Fibroblast of pulmonary artery (primary cell): ENCODE measurements around the gene NKAIN4.

Experiments used
- DNase-seq: peaks from one replicate; pipeline ENCODE4 v3.0.0-alpha.2; 2010; ENCODE audit warnings: low read depth
- H3K4me3 ChIP-seq: replicated peaks from 2 replicates; pipeline ENCODE4 v1.5.1; 2011; ENCODE audit warnings: low read depth, mild to moderate bottlenecking, control low read depth, low read length, moderate library complexity
- TF ChIP-seq, protein P1 (sequence below): IDR thresholded peaks from 2 replicates; pipeline ENCODE4 v1.5.1; 2011; ENCODE audit warnings: mild to moderate bottlenecking, control low read depth, low read length, inconsistent platforms; ENCODE audit errors: missing control alignments

The NKAIN4 gene

DNA sequence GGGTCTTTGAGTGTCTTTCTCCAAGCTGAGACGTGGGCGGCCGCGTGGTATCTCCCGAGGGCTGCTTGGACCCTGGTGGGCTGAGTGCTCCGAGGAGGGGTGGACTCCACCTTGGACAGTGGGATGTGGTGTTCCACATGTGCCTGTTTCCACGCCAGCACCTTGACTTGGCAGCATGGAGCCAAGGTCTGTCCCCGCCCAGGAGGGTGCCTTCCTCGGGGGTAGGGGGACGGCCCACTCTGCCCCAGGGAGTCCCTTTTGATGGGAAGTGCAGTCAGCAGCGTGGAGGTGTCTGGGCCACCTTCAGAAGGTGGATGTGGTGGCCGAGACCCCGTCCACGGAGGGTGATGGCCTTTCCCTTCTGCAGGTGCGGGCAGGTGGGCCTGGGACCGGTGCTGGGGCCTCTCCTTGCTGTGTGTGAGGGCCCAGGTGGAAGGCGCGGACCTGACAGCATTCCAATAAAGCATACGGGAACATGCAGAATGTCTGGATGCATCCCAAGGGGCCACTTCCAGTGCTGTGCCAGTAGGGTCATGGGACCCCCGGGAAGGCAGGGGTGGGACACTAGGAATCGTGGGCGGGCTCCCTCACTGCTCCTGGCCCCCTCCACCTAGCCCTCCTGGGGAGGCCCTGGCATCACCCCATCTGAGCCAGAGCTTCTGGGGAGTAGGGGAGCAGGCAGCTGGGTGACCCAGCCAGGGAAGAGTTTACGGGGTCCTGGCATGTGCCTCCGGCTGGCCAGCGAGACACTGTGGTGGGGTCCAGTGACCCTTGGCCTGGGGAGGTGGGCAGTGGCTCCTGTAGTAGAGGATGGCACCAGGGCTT lies 35.3 kb upstream of the NKAIN4 start:
- H3K4me3 ChIP-seq = no peak overlapping the region
- DNase-seq = no peak
- TF ChIP-seq, protein P1, sequence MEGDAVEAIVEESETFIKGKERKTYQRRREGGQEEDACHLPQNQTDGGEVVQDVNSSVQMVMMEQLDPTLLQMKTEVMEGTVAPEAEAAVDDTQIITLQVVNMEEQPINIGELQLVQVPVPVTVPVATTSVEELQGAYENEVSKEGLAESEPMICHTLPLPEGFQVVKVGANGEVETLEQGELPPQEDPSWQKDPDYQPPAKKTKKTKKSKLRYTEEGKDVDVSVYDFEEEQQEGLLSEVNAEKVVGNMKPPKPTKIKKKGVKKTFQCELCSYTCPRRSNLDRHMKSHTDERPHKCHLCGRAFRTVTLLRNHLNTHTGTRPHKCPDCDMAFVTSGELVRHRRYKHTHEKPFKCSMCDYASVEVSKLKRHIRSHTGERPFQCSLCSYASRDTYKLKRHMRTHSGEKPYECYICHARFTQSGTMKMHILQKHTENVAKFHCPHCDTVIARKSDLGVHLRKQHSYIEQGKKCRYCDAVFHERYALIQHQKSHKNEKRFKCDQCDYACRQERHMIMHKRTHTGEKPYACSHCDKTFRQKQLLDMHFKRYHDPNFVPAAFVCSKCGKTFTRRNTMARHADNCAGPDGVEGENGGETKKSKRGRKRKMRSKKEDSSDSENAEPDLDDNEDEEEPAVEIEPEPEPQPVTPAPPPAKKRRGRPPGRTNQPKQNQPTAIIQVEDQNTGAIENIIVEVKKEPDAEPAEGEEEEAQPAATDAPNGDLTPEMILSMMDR = no peak

DNA sequence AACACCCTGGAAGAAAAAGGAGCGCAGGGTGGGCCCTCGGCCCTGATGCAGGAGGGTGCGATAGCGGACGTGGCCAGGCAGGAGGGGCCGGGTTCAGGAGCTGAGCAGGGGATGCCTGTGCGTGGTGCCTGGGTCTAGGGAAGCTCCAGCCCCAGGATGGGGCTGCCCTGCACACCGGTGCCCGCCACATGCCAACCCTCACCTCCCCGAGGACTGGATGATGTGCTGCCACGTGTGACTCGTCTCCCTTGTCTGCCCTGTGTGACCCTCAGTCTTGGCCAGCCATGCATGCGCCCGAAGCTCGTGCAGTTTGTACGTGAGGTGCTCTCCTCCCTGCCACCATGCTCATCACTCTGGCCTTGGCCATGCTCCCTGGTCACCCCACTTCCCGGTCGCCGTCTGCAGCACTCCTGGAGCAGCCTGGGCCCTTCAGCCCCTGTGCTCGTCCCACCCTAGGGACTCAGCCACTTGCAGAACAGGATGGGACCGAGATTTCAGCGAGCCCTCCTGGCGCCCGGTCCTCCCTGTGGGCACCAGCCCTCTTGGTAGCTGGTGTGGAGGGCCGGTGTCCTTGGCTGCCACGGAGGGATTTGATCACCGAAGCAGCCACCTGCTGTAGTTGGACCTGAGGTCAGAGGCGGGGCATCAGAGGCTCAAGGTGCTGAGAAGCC lies 34.5 kb upstream of the NKAIN4 start:
- TF ChIP-seq, protein P1 = no peak
- no peak for DNase-seq
- H3K4me3 ChIP-seq = no peak overlapping the region

DNA sequence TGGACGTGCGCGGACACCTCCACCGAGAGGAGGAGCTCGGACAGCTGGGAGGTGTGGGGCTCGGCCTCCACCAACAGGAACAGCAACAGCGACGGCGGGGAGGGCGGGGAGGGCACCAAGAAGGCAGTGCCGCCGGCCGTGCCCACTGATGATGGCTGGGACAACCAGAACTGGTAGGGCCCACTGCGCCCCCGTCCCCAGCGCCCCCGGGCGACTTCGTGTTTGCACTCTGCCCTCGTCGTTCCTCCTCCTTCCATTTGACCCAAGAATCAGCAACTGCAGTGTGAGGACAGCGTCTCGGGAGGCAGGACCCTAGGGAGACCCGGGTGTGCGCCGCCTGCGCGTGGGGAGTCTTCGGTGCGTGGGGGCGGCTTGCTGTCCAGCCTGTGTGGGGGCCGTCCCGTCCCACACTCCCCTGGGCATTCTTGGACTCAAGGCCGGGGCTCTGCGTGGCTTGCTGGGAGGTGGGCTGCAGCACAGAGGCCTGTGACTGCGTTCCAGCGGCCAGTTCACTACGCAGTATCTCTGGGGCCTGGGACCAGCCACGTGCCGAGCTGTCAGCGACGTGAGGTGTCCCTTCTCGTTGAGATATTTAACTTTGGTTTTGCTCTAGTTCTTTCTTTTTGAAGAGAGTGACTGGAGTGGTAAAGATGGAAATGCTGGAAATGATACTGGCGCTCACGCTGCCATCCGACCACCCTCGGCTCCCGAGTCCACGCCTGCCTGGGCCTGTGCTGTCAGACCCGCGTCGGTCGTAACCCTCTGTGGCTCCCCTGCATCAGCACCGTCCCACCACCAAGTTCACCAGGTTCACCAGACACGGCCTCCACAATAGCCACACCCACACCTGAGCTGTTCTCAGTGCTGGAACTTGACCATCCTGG lies 33.7 kb upstream of the NKAIN4 start:
- TF ChIP-seq, protein P1 = no peak
- H3K4me3 ChIP-seq = no peak overlapping the region
- no peak for DNase-seq

DNA sequence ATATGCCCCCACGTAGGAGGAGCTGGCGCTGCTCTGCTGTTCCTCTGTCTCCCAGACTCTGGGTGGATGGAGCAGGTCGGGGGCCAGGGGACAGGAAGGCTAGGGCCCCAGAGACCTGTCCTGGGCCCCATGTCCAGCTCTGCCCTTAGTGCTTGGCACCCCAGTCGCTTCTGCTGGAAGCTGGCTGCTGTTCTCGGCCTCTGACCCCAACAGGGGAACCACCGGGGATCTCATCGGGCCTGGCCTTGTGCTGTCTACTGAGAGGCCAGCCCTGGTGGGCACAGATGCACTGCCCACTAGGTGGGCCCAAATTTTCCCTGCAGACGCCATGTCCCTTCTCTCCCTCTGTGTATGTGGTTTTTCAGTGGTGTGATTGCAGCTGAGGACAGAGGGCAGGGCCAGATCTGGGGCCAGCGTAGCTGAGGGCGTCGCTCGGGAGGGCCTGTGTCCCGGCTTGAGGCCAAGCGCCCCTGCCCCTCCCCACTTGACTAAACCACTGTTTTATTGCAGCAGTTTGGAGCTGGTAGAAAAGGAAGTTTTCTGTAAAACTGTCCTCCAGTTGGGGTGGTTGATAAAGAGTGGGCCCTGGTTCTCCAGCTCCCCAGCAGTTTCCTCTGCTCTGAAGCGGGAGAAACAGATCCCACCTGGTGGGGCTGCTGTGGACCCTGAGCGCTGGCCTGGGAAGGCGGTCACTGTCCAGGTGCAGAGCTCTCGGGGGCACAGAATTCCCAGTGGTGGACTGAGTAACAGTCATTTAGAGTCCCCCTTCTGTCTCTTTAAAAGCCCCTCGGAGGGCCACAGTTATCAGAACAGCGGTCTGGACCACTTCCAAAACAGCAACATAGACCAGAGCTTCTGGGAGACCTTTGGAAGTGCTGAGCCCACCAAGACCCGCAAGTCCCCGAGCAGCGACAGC lies 32.8 kb upstream of the NKAIN4 start:
- DNase-seq = no peak
- TF ChIP-seq, protein P1 = no peak
- no peak overlapping the region for H3K4me3 ChIP-seq

DNA sequence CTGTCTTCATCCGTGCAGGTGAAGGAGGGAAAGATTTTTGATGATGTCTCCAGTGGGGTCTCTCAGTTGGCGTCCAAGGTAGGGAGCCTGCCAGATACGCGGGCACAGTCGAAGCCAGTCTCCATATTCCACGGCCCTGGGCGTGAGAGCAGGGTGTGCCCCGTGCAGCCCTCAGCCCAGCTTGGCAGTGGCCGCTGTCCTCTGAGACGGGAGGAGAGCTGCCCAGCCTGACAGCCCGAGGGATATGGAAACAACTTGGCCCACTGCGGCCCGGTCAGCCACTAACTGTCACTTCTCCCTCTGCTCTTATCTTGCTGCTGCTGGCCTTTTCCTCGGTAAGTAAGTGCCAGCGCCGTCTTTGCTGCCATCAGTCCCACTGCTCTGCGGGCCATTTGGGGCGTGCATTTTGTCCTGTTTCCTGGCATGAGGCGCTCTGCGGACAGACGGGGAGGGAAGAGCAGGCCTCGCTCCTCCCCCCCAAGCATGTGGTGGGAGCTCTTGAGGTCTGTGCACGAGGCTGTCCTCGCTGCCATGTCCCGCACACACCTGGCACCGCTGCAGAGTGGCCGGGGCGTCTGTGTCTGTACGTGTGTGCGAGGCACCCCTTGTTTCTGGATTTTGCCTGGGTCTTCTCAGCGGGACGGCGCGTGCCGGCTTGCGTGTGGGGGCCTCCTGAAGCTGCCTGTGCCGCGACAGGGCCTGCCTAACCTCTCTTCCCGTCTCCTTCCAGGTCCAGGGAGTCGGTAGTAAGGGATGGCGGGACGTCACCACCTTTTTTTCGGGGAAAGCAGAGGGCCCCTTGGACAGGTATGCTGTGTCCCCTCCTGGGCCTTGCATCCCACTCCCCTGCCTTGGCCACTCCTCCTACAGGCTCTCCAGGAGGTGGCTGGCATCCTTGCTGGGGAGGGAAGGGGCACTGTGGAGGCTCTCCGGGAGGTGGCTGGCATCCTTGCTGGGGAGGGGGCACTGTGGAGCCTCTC lies 31.7 kb upstream of the NKAIN4 start:
- DNase-seq = no peak
- TF ChIP-seq, protein P1 = no peak
- H3K4me3 ChIP-seq = no peak overlapping the region
